Breast epithelium (tissue), 4 donors: ENCODE data around the gene MT1M. TPM values are rescaled to one million over a fixed set of nuclear protein-coding genes. Genes with fewer than 3 reads are reported as not detected.
"Not testable (repeated sequence)": the region's sequence is repeated elsewhere in the genome, so short reads cannot be mapped to it uniquely, and the experiment has no call there.

Experiments used
- DNase-seq, 2 donors: peaks; one replicate each; pipeline ENCODE4 v3.0.0-alpha.2; 2019; ENCODE audit warnings: low spot score in 2 of 2
- H3K27ac ChIP-seq, 2 donors: fragments of 200-600 bp; sonication (generic) in 1 of 2; one replicate each; pipeline ENCODE4 v1.5.1; 2016 to 2019; ENCODE audit warnings: mild to moderate bottlenecking in 1 of 2
- H3K27me3 ChIP-seq, 2 donors: fragments of 200-600 bp; sonication (generic) in 1 of 2; one replicate each; pipeline versions ENCODE4 v1.5.1 to v1.6.0; 2017 to 2019; ENCODE audit warnings: control low read depth in 1 of 2, mild to moderate bottlenecking in 1 of 2
- H3K36me3 ChIP-seq: fragments of 200-600 bp; one replicate; pipeline ENCODE4 v1.5.1; 2019
- H3K4me1 ChIP-seq, 2 donors: fragments of 200-600 bp; sonication (generic); one replicate each; pipeline ENCODE4 v1.5.1; 2016 to 2019; ENCODE audit warnings: control low read depth in 1 of 2
- H3K4me3 ChIP-seq, 3 donors: fragments of 200-600 bp; sonication (generic); 1 replicate in 2 of 3; 2 replicates in 1 of 3; pipeline ENCODE4 v1.5.1; 2016 to 2019; ENCODE audit warnings: mild to moderate bottlenecking in 3 of 3, moderate library complexity in 2 of 3
- H3K9me3 ChIP-seq, 2 donors: fragments of 200-600 bp; sonication (generic) in 1 of 2; one replicate each; pipeline ENCODE4 v1.5.1; 2016 to 2019; ENCODE audit warnings: control low read depth in 1 of 2
- POLR2A ChIP-seq: fragments of 450-650 bp; IDR thresholded peaks from one replicate; pipeline ENCODE4 v1.6.1; 2016; ENCODE audit warnings: antibody characterized with exemption, mild to moderate bottlenecking, moderate library complexity
- POLR2AphosphoS5 ChIP-seq, 3 donors: sonication (generic); formaldehyde crosslinking; IDR thresholded peaks; one replicate each; pipeline ENCODE4 v1.6.1; 2017; ENCODE audit warnings: antibody characterized with exemption in 3 of 3
- intact Hi-C: fragments of 100-400 bp; cut with DNase I; formaldehyde crosslinking; loops from one replicate; pipeline ENCODE4 v1.15.1; 2023; ENCODE audit warnings: low total_unique reads
- total RNA-seq, 3 donors: library from RNA; depleted of rRNA; stranded (reverse); fragments of >200 nt; gene quantifications; one replicate each; pipeline ENCODE4 v1.1.0, GENCODE V29; 2016
- TF ChIP-seq, protein P1 (sequence below), 3 donors: fragments of 450-650 bp; IDR thresholded peaks; one replicate each; pipeline ENCODE4 v1.5.1; 2016 to 2017; ENCODE audit warnings: antibody characterized with exemption in 3 of 3, mild to moderate bottlenecking in 3 of 3, moderate library complexity in 3 of 3

MT1M gene
- 100 to 1,000 TPM in 1 of 3 donors, 10 to 100 TPM in 2; 42.9 to 120 (median 46.0) TPM for total RNA-seq

DNA sequence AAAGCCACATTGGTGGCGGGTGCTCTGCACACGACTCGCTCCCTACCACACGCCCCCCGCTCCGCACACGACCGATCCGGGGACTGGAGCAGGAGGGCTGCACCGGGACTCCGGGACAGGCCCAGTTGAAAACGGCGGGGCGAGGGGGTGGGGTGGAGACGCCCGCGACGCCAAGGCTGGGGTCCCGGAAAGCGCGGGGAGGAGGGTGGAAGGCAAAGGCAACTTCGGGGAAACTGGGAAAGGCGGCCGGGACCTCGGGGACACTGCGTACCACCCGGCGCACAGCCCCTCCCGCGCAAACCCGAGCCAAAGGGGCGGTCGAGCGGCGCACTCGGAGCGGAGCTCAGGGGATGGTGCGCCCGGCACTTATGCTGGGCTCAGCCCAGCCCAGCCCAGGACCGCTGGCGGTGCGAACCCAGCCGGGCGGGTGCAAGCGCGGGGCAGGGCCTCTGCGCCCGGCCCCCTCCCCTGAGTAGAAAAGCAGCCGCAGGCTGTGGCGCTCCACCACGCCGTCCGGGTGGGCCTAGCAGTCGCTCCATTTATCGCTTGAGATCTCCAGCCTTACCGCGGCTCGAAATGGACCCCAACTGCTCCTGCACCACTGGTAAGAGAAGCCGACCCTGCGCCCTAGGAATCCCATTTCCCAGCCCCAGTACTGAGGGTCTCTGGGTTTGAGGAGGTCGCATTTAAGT lies at the start of gene MT1M:
TSS of gene MT1M (plus strand) at position 504 of the 692 bp plus-strand sequence. CDS start at position 577, 73 bp downstream.
- peak within 1 kb of the TSS; percentile 77 to 86 for H3K27ac ChIP-seq
- H3K4me3 ChIP-seq, result peak within 1 kb of the TSS; percentile 56 to 80 (median 66)
- H3K4me1 ChIP-seq, result no peaks in the 10 kb centered on the region
- no peaks in the 10 kb centered on the region for H3K36me3 ChIP-seq
- no peak for DNase-seq
- H3K27me3 ChIP-seq, result no peaks in the 10 kb centered on the region
- no peaks in the 10 kb centered on the region for H3K9me3 ChIP-seq
- peak; percentile 14 to 76 (median 35) for TF ChIP-seq POLR2AphosphoS5 (IDR thresholded peaks at IDR 0.05)
- no peak for TF ChIP-seq POLR2A
- TF ChIP-seq, protein P1, sequence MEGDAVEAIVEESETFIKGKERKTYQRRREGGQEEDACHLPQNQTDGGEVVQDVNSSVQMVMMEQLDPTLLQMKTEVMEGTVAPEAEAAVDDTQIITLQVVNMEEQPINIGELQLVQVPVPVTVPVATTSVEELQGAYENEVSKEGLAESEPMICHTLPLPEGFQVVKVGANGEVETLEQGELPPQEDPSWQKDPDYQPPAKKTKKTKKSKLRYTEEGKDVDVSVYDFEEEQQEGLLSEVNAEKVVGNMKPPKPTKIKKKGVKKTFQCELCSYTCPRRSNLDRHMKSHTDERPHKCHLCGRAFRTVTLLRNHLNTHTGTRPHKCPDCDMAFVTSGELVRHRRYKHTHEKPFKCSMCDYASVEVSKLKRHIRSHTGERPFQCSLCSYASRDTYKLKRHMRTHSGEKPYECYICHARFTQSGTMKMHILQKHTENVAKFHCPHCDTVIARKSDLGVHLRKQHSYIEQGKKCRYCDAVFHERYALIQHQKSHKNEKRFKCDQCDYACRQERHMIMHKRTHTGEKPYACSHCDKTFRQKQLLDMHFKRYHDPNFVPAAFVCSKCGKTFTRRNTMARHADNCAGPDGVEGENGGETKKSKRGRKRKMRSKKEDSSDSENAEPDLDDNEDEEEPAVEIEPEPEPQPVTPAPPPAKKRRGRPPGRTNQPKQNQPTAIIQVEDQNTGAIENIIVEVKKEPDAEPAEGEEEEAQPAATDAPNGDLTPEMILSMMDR (IDR thresholded peaks at IDR 0.05), result no peak
- intact Hi-C loops, result no loop called here

DNA sequence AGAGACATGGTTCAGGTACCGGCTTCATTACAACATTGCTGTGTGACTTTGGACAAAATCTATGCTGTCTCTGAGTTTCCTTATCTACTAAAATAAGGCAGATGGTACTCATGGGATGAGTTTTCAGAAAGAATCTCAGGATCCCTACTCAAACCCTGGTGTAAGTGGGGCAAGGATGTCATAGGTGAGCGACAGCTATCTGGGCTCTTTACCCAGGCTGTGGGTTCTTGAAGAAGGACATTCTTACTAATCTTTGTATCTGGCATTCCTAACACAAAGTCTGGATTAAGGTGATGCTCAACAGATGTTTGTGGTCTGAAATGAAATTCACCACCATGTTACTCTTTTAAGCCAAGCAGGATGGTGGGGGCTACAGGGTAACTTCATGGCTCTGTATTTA lies 49.5 kb upstream of the MT1M start:
- intact Hi-C loops, H3K9me3 ChIP-seq, H3K4me1 ChIP-seq, H3K4me3 ChIP-seq, H3K36me3 ChIP-seq, DNase-seq, H3K27me3 ChIP-seq, H3K27ac ChIP-seq: not testable (repeated sequence)

DNA sequence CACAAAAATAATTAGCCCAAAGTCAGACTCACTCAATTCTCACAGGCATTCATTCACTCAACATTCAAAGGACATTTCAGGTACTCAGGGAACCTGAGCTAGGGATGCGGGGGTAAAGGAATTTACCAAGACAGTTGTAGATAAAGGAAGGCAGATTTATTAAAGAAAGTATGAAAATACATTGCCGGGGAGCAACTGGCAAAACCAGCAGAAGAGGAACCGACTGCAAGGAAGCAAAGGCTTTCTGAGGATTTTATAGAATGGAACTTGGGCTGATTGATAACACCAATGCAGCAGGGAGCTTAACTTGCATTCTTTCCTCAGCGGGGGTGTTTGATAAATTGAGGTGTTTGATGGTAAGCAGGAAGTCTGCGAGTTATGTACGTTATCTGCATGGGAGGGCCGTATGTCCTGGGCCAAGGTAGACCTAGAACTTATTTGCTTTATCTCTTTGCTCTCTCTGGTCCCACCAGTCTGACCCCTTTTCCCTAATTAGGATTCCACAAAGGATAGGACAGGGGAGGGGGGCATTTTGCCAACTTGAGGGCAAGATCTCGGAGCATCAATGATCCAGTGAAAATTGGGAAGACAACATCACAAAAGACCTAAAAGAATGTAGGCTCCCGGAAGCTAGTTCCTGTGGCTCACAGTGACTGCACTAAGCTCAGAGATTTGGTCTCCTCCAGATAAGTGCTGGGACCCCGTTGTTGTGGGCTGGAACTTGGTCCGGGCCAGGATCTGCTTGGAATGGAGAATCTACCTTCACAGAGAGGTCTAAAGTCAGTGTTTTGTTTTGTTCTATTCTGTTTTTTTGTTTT lies 48.9 kb upstream of the MT1M start:
- TF ChIP-seq, protein P1 (IDR thresholded peaks at IDR 0.05), result no peak
- TF ChIP-seq POLR2A, result no peak
- no peak for TF ChIP-seq POLR2AphosphoS5 (IDR thresholded peaks at IDR 0.05)
- no peak overlapping the region for H3K27ac ChIP-seq
- no peaks in the 10 kb centered on the region for H3K4me1 ChIP-seq
- no peak for DNase-seq
- H3K36me3 ChIP-seq, result no peaks in the 10 kb centered on the region
- intact Hi-C loops, result no loop called here
- no peaks in the 10 kb centered on the region for H3K27me3 ChIP-seq
- H3K4me3 ChIP-seq, result no peak overlapping the region
- no peaks in the 10 kb centered on the region for H3K9me3 ChIP-seq

DNA sequence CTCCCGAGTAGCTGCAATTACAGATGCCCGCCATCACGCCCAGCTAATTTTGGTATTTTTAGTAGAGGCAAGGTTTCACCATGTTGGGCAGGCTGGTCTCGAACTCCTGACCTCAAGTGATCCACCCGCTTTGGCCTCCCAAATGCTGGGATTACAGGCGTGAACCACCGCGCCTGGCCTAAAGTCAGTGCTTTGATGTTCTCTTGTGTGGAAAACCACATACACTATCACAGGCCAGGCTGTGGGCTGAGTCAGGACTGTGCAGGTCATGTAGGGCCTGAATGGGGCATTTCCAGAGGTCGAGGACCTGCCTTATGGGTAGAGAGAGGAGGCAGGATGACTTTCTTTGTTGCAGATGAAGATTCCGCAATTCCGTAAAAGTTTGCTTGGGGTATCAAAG lies 48.2 kb upstream of the MT1M start:
- Histone ChIP-seq H3K27me3 (peaks cover 0 to 4% of the 10 kb centered on the region in 2 donors), H3K9me3 (no peaks in the 10 kb centered on the region), H3K4me1 (peaks cover 3% of the 10 kb centered on the region in 2 donors), H3K27ac (no peak overlapping the region), H3K36me3 (no peaks in the 10 kb centered on the region), H3K4me3 (no peak overlapping the region)
- DNase-seq, result no peak
- TF ChIP-seq POLR2A, result no peak
- TF ChIP-seq, protein P1 (IDR thresholded peaks at IDR 0.05), result no peak
- TF ChIP-seq POLR2AphosphoS5 (IDR thresholded peaks at IDR 0.05), result no peak
- intact Hi-C loops, result no loop called here

DNA sequence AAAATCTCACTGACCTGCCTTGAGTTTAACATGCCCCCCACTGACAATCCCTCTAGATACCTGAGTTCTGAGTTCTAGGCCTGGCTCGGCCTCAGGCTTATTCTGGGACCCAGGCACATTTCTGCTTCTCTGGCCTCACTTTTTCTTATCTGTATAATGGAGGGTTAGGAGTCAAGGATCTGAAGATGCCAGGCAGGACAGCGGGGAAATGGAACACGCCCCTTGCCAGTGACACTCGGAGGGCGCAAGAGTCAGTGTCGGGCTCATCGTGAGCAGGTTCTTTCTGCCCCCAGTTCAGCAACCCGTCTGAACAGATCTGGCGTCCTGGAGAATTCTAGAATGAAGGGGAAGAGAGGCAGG lies 43.7 kb upstream of the MT1M start:
- TF ChIP-seq POLR2A (no peak), POLR2AphosphoS5 (IDR thresholded peaks at IDR 0.05) (no peak)
- TF ChIP-seq, protein P1 (IDR thresholded peaks at IDR 0.05), result no peak

More for the DNA sequence above, 43.7 kb upstream of the MT1M start:
- no peak for DNase-seq
- Histone ChIP-seq H3K4me3 (peak overlapping the region; percentile 34 to 69 (median 49)), H3K9me3 (no peaks in the 10 kb centered on the region), H3K4me1 (peaks cover 3 to 9% of the 10 kb centered on the region in 2 donors), H3K27ac (no peak overlapping the region), H3K27me3 (peaks cover 0 to 18% of the 10 kb centered on the region in 2 donors), H3K36me3 (no peaks in the 10 kb centered on the region)
- intact Hi-C loops, result no loop called here
